Omental fat pad (tissue), 4 donors: ENCODE results near the gene GCFC2. TPM values are rescaled to one million over a fixed set of nuclear protein-coding genes. Genes with fewer than 3 reads are reported as not detected.

Experiments used
- ATAC-seq: fragments of 150-250 bp; one replicate; pipeline ENCODE4 v1.9.1; 2016; ENCODE audit warnings: mild to moderate bottlenecking, moderate library complexity; ENCODE audit not compliant: low FRiP score
- DNase-seq: peaks from one replicate; pipeline ENCODE4 v3.0.0-alpha.2; 2019; ENCODE audit warnings: low spot score
- total RNA-seq, 4 donors: library from RNA; depleted of rRNA; stranded (reverse); fragments of >200 nt; gene quantifications; one replicate each; pipeline ENCODE4 v1.1.0, GENCODE V29; 2016
- TF ChIP-seq, protein P1 (sequence below), 3 donors: fragments of 450-650 bp; IDR thresholded peaks; one replicate each; pipeline ENCODE4 v1.5.1; 2016 to 2017; ENCODE audit warnings: antibody characterized with exemption in 3 of 3, mild to moderate bottlenecking in 3 of 3, moderate library complexity in 2 of 3

GCFC2 gene
- total RNA-seq, 4 donors from 2014 or later = 17.1 to 30.4 (median 28.5) TPM

GRCh38 chr2:75643980-75644379 lies 66.7 kb downstream of the GCFC2 start:
- DNase-seq (no peak), ATAC-seq (no peak)
- TF ChIP-seq, protein P1, sequence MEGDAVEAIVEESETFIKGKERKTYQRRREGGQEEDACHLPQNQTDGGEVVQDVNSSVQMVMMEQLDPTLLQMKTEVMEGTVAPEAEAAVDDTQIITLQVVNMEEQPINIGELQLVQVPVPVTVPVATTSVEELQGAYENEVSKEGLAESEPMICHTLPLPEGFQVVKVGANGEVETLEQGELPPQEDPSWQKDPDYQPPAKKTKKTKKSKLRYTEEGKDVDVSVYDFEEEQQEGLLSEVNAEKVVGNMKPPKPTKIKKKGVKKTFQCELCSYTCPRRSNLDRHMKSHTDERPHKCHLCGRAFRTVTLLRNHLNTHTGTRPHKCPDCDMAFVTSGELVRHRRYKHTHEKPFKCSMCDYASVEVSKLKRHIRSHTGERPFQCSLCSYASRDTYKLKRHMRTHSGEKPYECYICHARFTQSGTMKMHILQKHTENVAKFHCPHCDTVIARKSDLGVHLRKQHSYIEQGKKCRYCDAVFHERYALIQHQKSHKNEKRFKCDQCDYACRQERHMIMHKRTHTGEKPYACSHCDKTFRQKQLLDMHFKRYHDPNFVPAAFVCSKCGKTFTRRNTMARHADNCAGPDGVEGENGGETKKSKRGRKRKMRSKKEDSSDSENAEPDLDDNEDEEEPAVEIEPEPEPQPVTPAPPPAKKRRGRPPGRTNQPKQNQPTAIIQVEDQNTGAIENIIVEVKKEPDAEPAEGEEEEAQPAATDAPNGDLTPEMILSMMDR (IDR thresholded peaks at IDR 0.05) = no peak

GRCh38 chr2:75641587-75641986 lies 69.1 kb downstream of the GCFC2 start:
- DNase-seq (no peak), ATAC-seq (no peak)
- TF ChIP-seq, protein P1 (IDR thresholded peaks at IDR 0.05) = no peak

DNA sequence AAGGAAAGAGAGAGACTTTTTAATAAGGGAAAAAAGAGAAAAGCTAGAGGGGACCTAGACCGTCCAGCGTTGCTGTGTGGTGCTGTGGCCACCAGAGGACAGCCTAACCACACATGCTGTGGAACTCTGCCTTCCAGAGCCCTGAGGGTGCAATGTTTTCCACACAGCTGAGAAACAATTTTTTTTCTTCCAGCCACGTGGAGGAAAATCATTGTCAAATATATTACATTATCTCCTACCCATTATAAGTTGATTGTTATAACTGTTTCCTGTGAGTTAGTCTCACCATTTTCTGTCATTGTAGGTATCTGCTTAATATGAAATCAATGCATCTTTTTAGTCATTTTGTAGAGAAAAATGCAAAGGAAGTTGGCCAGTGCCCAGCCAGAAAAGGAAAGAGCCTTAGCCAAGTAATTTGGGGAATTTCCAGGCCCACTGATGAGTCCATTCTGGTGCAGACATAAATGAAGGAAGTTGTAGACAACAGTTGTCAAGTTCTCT lies 70.0 kb downstream of the GCFC2 start:
- TF ChIP-seq, protein P1 (IDR thresholded peaks at IDR 0.05) = peak in 2 of 3 donors; percentile 61 to 88
- peak; percentile 99 for ATAC-seq
- no peak for DNase-seq

DNA sequence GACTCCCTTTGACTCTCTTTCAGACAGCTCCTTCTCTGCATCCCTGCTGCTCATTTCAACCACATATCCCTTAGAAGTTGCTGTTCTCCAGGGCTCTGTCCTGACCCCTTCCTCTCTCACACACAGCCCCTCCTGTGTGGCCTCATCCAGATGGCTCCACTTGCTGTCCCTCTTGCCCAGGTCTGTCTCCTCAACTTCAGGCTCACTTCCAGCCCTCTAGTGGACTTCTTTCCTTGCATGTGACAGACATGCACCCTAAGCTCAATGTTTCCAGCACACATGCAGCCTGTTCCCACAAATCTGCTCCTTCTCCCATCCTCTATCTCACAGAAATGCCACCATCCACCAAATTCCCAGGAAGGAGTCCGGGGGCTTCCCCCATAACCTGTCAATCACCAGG lies 73.1 kb downstream of the GCFC2 start:
- TF ChIP-seq, protein P1 (IDR thresholded peaks at IDR 0.05) = no peak
- ATAC-seq (no peak), DNase-seq (no peak)

DNA sequence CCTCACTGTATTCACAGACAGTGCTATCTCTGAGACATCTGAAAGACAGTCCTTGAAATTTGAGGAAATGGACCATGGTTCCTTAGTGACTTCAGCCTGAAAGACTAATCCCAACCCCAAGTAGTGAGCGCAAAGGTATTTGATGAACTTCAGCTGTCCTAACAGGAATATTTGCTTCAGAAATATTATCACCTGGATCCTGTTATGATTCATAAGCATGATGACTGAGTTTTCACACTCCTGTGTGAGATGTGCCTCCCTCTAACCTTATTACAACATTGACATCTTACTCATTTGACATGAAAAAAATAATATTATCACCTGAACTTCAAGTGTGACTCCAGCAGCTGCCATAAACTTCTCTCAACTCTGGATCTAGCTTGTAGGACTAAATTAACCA lies 75.8 kb downstream of the GCFC2 start:
- TF ChIP-seq, protein P1 (IDR thresholded peaks at IDR 0.05) = no peak
- DNase-seq (no peak), ATAC-seq (no peak)

DNA sequence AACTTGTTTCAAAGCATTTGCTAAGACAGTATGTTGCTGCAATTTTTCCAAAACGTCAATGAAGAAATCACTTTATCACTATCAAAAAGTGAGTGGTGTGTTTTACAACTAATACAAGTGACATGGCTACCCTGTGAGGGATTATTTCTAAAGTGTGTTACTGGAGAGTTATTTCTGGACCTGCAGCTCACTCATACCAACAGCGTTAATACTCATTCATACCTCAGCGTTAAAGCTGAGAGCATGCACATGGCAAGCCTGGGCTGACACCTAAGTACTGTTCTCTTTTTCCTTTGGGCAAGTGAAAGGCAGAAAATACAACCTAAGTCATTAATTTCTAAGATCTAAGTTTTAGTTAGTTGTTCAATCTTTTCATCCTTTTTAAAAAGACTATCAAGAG lies 77.1 kb downstream of the GCFC2 start:
- ATAC-seq = no peak
- TF ChIP-seq, protein P1 (IDR thresholded peaks at IDR 0.05) = no peak

DNA sequence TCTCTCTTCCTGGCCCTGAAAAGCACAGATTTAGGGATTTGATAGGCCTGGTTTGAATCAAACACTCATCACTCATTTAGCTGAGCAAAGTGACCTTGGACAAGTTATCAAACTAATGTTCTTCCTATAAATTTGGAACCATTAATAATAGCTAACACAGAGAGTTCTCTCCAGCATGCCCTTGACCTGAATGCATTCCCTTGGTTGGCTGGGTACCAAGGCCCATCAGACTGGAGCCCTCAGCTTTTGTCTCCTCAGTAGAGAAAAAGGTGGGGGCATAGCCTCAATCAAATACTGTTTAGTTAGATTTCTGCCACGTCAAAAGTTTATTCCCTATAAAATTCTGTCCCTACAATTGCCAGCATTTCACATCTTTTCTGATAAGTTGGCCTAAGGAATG lies 77.9 kb downstream of the GCFC2 start:
- TF ChIP-seq, protein P1 (IDR thresholded peaks at IDR 0.05) = no peak
- no peak for DNase-seq
- no peak for ATAC-seq

More for the DNA sequence above, 77.1 kb downstream of the GCFC2 start:
- DNase-seq = no peak
